ENCODE results near the gene TLCD3B.
A peak's percentile ranks its signal among the peaks of the same experiment; 100 is the strongest.

The TLCD3B gene

DNA sequence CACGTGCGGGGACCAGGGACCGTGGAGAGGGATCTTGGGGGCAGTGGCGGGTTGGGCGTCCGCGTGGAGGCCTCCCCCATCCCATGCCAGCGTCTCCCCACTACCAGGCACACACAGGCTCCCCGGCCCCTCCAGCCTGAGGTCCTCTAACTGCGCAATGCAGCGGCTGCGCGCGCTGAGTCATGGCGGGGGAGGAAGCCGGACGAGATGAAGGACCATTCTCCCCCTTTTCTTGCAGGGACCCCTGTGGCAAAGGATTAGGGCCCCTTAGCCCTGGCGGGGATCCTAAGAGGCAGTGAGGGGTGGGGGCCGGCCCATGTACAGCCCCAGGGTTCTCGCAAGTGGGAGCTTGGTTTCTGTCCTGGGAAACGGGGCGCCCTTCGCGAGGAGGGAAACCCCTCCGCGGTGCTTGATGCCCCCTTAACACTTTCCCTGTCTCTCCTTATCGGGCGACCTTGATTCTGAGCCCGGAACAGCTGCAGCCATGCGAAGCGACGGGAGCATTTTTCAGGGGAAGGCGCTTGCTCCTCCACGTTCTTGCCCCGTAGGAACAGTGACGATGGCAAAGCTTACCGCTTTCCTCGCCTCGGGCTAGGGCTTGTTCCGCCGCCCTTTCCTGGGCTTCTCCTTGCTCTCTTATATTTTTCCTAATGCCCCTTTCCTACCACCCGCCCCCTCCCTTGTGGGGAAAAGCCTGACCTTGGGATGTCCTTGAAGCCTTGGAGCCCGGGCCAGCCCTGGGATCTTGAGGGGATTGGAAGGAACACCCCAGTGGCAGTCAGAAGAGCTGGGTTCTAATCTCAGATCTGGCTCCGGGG lies 35.1 kb upstream of the TLCD3B start:
- peaks cover 36% of the 10 kb centered on the region for H3K4me1 ChIP-seq (ENCODE audit: control insufficient read depth, low read length)
- no peaks in the 10 kb centered on the region for H3K9me3 ChIP-seq (ENCODE audit: control insufficient read depth, insufficient read depth, low read length)
- H3K9me2 ChIP-seq (replicated peaks; ENCODE audit: control insufficient read depth, low read length) = no peaks in the 10 kb centered on the region
- H3K27ac ChIP-seq (ENCODE audit: low read depth, low read length) = peak overlapping the region; percentile 89
- peaks cover 66% of the 10 kb centered on the region for H3K36me3 ChIP-seq (ENCODE audit: control insufficient read depth, low read length)
- no peak for TF ChIP-seq EZH2phosphoT487 (IDR thresholded peaks at IDR 0.05; ENCODE audit: borderline replicate concordance, low read length)
- TF ChIP-seq, protein P1, sequence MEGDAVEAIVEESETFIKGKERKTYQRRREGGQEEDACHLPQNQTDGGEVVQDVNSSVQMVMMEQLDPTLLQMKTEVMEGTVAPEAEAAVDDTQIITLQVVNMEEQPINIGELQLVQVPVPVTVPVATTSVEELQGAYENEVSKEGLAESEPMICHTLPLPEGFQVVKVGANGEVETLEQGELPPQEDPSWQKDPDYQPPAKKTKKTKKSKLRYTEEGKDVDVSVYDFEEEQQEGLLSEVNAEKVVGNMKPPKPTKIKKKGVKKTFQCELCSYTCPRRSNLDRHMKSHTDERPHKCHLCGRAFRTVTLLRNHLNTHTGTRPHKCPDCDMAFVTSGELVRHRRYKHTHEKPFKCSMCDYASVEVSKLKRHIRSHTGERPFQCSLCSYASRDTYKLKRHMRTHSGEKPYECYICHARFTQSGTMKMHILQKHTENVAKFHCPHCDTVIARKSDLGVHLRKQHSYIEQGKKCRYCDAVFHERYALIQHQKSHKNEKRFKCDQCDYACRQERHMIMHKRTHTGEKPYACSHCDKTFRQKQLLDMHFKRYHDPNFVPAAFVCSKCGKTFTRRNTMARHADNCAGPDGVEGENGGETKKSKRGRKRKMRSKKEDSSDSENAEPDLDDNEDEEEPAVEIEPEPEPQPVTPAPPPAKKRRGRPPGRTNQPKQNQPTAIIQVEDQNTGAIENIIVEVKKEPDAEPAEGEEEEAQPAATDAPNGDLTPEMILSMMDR (IDR thresholded peaks at IDR 0.05; ENCODE audit: low read depth, low read length, poor library complexity, severe bottlenecking) = no peak
- H3K4me3 ChIP-seq (ENCODE audit: low read length) = peak overlapping the region; percentile 96
- H4K20me1 ChIP-seq (ENCODE audit: control insufficient read depth, insufficient read depth, low read depth, low read length) = peaks cover 24% of the 10 kb centered on the region
- peaks cover 59% of the 10 kb centered on the region for H3K79me2 ChIP-seq (ENCODE audit: control insufficient read depth, low read length)
- H3K27me3 ChIP-seq (ENCODE audit: control insufficient read depth, low read length) = no peaks in the 10 kb centered on the region
- H3F3A ChIP-seq (ENCODE audit: control insufficient read depth, insufficient read depth) = peaks cover 46% of the 10 kb centered on the region
- peak overlapping the region; percentile 77 for H3K4me2 ChIP-seq (ENCODE audit: low read length)

- Histone ChIP-seq H3K4me1 (ENCODE audit: control insufficient read depth, low read length) (peaks cover 36% of the 10 kb centered on the region), H3K27ac (ENCODE audit: low read depth, low read length) (peak within 1 kb of the TSS; percentile 89), H3K27me3 (ENCODE audit: control insufficient read depth, low read length) (no peaks in the 10 kb centered on the region), H3F3A (ENCODE audit: control insufficient read depth, insufficient read depth) (peaks cover 38% of the 10 kb centered on the region), H3K4me2 (ENCODE audit: low read length) (peak within 1 kb of the TSS; percentile 77), H3K4me3 (ENCODE audit: low read length) (peak within 1 kb of the TSS; percentile 96), H3K9me2 (replicated peaks; ENCODE audit: control insufficient read depth, low read length) (no peaks in the 10 kb centered on the region), H3K36me3 (ENCODE audit: control insufficient read depth, low read length) (peaks cover 60% of the 10 kb centered on the region), H3K79me2 (ENCODE audit: control insufficient read depth, low read length) (peaks cover 59% of the 10 kb centered on the region), H3K9me3 (ENCODE audit: control insufficient read depth, insufficient read depth, low read length) (no peaks in the 10 kb centered on the region), H4K20me1 (ENCODE audit: control insufficient read depth, insufficient read depth, low read depth, low read length) (peaks cover 24% of the 10 kb centered on the region)
- no peak for TF ChIP-seq EZH2phosphoT487 (IDR thresholded peaks at IDR 0.05; ENCODE audit: borderline replicate concordance, low read length)
- TF ChIP-seq, protein P1 (IDR thresholded peaks at IDR 0.05; ENCODE audit: low read depth, low read length, poor library complexity, severe bottlenecking) = no peak
These were observed 34.3 kb upstream of the TLCD3B start, which contains the start of gene ALDOA for GRCh38 chr16:30065102-30065942. Gene ALDOA, plus strand, starts transcription at chr16:30065760. Its CDS starts 1,138 bp downstream, at chr16:30066898.

DNA sequence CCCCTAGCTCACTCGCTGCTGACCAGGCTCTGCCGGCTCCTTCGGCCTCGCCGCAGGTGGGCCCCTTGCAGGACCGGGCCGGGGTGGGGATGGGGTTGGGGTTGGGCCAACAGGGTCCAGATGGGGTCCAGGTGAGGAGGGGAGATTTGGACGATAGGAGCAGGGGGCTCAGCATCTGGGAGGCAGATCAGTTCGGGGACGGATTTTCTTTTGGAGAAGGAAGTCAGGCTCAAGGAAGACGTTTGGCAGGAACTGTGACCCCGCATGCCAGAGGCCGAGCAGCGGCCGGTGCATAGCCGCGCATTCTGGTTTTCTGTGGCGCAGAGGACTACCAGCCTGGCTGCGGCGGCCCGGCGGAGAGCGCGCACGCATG lies 33.6 kb upstream of the TLCD3B start:
- Histone ChIP-seq H3K9me2 (replicated peaks; ENCODE audit: control insufficient read depth, low read length) (no peaks in the 10 kb centered on the region), H3F3A (ENCODE audit: control insufficient read depth, insufficient read depth) (peaks cover 32% of the 10 kb centered on the region), H3K27me3 (ENCODE audit: control insufficient read depth, low read length) (no peaks in the 10 kb centered on the region), H3K4me2 (ENCODE audit: low read length) (peak overlapping the region; percentile 77), H3K9me3 (ENCODE audit: control insufficient read depth, insufficient read depth, low read length) (no peaks in the 10 kb centered on the region), H3K4me1 (ENCODE audit: control insufficient read depth, low read length) (peaks cover 36% of the 10 kb centered on the region), H4K20me1 (ENCODE audit: control insufficient read depth, insufficient read depth, low read depth, low read length) (peaks cover 24% of the 10 kb centered on the region), H3K79me2 (ENCODE audit: control insufficient read depth, low read length) (peaks cover 57% of the 10 kb centered on the region), H3K36me3 (ENCODE audit: control insufficient read depth, low read length) (peaks cover 54% of the 10 kb centered on the region), H3K4me3 (ENCODE audit: low read length) (peak overlapping the region; percentile 96), H3K27ac (ENCODE audit: low read depth, low read length) (peak overlapping the region; percentile 89)
- TF ChIP-seq, protein P1 (IDR thresholded peaks at IDR 0.05; ENCODE audit: low read depth, low read length, poor library complexity, severe bottlenecking) = no peak
- TF ChIP-seq EZH2phosphoT487 (IDR thresholded peaks at IDR 0.05; ENCODE audit: borderline replicate concordance, low read length) = no peak
